Measurements from ENCODE around the gene HOXA5. TPM values are rescaled to one million over a fixed set of nuclear protein-coding genes. Genes with fewer than 3 reads are reported as not detected.

The HOXA5 gene
- total and polyA plus RNA-seq, 10 of the 15 experiments (the other 5 are each of a cell fraction or from before 2014, with no cell fraction given): 0.05 to 0.13 TPM; not detected in 8

- 5% methylated on average over 30 of the region's 59 CpGs for WGBS (ENCODE audit: insufficient coverage, insufficient replicate concordance, low lambda C conversion rate, missing lambda C conversion rate)
- ATAC-seq: no peak
- ChIA-PET POLR2A (no interaction called here), RAD21 (ENCODE audit: unreplicated experiment) (interaction anchor here (0.8 kb wide), 1 partner anchor 15 kb away, joined by 3 read pairs; no protein-coding TSS in a partner anchor), CTCF (no interaction called here), SMC1A (ENCODE audit: uncharacterized antibody, unreplicated experiment) (no interaction called here)
- Histone ChIP-seq H3K4me3 (no peak overlapping the region), H3K4me2 (ENCODE audit: control insufficient read depth, insufficient read depth) (0 out of 2 replicates have a peak overlapping the region, but pooled peaks have one; percentile 3), H3K9ac (ENCODE audit: control insufficient read depth, insufficient read depth, low read length) (no peak overlapping the region), H3K9me3 (replicated peaks; ENCODE audit: control insufficient read depth, insufficient read depth, low read length) (no peaks in the 10 kb centered on the region; the same call in 2 of the 3 replicates), H3K4me1 (ENCODE audit: control insufficient read depth, insufficient read depth, low read length) (no peaks in the 10 kb centered on the region), H3K27ac (ENCODE audit: control insufficient read depth, insufficient read depth) (no peak overlapping the region), H2AFZ (ENCODE audit: control insufficient read depth, low read depth, low read length) (no peak overlapping the region), H4K20me1 (ENCODE audit: control insufficient read depth, insufficient read depth) (no peaks in the 10 kb centered on the region), H3K27me3 (replicated peaks in 1 of 2; ENCODE audit: control insufficient read depth in 2 of 2, insufficient read depth in 2 of 2, low read length in 1 of 2) (peaks cover 20 to 27% of the 10 kb centered on the region in 2 experiments), H3K79me2 (ENCODE audit: control insufficient read depth, insufficient read depth, low read length) (no peaks in the 10 kb centered on the region), H3K36me3 (ENCODE audit: control insufficient read depth in 2 of 2, insufficient read depth in 2 of 2, low read length in 1 of 2) (no peaks in the 10 kb centered on the region; a peak in 1 of 4 replicates)
- in situ Hi-C loops (cut with MboI) (loop anchor here (25.0 kb wide), 1 partner anchor 1086 kb away; no protein-coding TSS in a partner anchor), intact Hi-C loops (cut with micrococcal nuclease; ENCODE audit: unreplicated experiment) (no loop called here)
- TF ChIP-seq RAD21 (IDR thresholded peaks at IDR 0.05; ENCODE audit: insufficient read depth, low read depth, low read length) (no peak), BACH1 (IDR thresholded peaks at IDR 0.05; ENCODE audit: borderline replicate concordance) (no peak), USF2 (IDR thresholded peaks at IDR 0.05; ENCODE audit: borderline replicate concordance, low read depth, low read length) (no peak), POLR2A (IDR thresholded peaks at IDR 0.05; ENCODE audit: low read depth, low read length) (no peak), SUZ12 (IDR thresholded peaks at IDR 0.05; ENCODE audit: unreplicated experiment) (peak; percentile 99)
- FAIRE-seq: no peak
- BruUV-seq (replicated peaks): no TSS peak
- DNase-seq (ENCODE audit: low read depth, low spot score): no peak
These were observed 30.1 kb upstream of the HOXA5 start for GRCh38 chr7:27173511-27173955.

- no peaks in the 10 kb centered on the region for H4K20me1 ChIP-seq (ENCODE audit: control insufficient read depth, insufficient read depth)
- no peaks in the 10 kb centered on the region; the same call in 2 of the 3 replicates for H3K9me3 ChIP-seq (replicated peaks; ENCODE audit: control insufficient read depth, insufficient read depth, low read length)
- no peak for ATAC-seq
- SMC1A ChIA-PET (ENCODE audit: uncharacterized antibody, unreplicated experiment): no interaction called here
- no peak for FAIRE-seq
- CTCF ChIA-PET: no interaction called here
- RAD21 ChIA-PET (ENCODE audit: unreplicated experiment): interaction anchor here (0.8 kb wide), 1 partner anchor 14 kb away, joined by 3 read pairs; no protein-coding TSS in a partner anchor
- no TSS peak for BruUV-seq (replicated peaks)
- H3K4me1 ChIP-seq (ENCODE audit: control insufficient read depth, insufficient read depth, low read length): no peaks in the 10 kb centered on the region
- DNase-seq (ENCODE audit: low read depth, low spot score): no peak
- no peak overlapping the region for H3K9ac ChIP-seq (ENCODE audit: control insufficient read depth, insufficient read depth, low read length)
- no peaks in the 10 kb centered on the region; a peak in 1 of 4 replicates for H3K36me3 ChIP-seq (ENCODE audit: control insufficient read depth in 2 of 2, insufficient read depth in 2 of 2, low read length in 1 of 2)
- intact Hi-C loops (cut with micrococcal nuclease; ENCODE audit: unreplicated experiment): no loop called here
- 17% methylated on average over 40 of the region's 58 CpGs for WGBS (ENCODE audit: insufficient coverage, insufficient replicate concordance, low lambda C conversion rate, missing lambda C conversion rate)
- POLR2A ChIA-PET: no interaction called here
- H2AFZ ChIP-seq (ENCODE audit: control insufficient read depth, low read depth, low read length): no peak overlapping the region
- in situ Hi-C loops (cut with MboI): loop anchor here (25.0 kb wide), 1 partner anchor 1086 kb away; no protein-coding TSS in a partner anchor
- H3K27ac ChIP-seq (ENCODE audit: control insufficient read depth, insufficient read depth): no peak overlapping the region
- no peaks in the 10 kb centered on the region for H3K79me2 ChIP-seq (ENCODE audit: control insufficient read depth, insufficient read depth, low read length)
- H3K4me3 ChIP-seq: no peak overlapping the region
- TF ChIP-seq ATF7 (IDR thresholded peaks at IDR 0.05; ENCODE audit: low read depth): no peak
- TF ChIP-seq RAD21 (IDR thresholded peaks at IDR 0.05; ENCODE audit: insufficient read depth, low read depth, low read length): no peak
- TF ChIP-seq NR2C2 (IDR thresholded peaks at IDR 0.05; ENCODE audit: borderline replicate concordance, control insufficient read depth, insufficient read length, low read depth): no peak
- TF ChIP-seq ZBED1 (IDR thresholded peaks at IDR 0.05; ENCODE audit: borderline replicate concordance): no peak
- H3K4me2 ChIP-seq (ENCODE audit: control insufficient read depth, insufficient read depth): 0 out of 2 replicates have a peak overlapping the region, but pooled peaks have one; percentile 9
- peaks cover 24 to 29% of the 10 kb centered on the region in 2 experiments for H3K27me3 ChIP-seq (replicated peaks in 1 of 2; ENCODE audit: control insufficient read depth in 2 of 2, insufficient read depth in 2 of 2, low read length in 1 of 2)
These were observed 29.5 kb upstream of the HOXA5 start for GRCh38 chr7:27172823-27173510.
